OCI-LY3 (cell line): ENCODE data around the gene PLXNB3.

Experiments
- H2AFZ ChIP-seq: fragments of 200-600, 300-600 bp; shearing (Covaris generic); 2 replicates; pipeline ENCODE4 v1.6.0; 2014; ENCODE audit warnings: antibody characterized with exemption, low read depth, low read length
- H3K27ac ChIP-seq: fragments of 200-600, 300-600 bp; sonication (generic); 2 replicates; pipeline ENCODE4 v1.5.1; 2014; ENCODE audit warnings: mild to moderate bottlenecking, low read length, moderate library complexity, mixed read lengths
- H3K27me3 ChIP-seq: fragments of 200-600, 300-600 bp; sonication (generic); 2 replicates; pipeline ENCODE4 v1.6.1; 2014; ENCODE audit warnings: low read depth, low read length, mixed read lengths
- H3K36me3 ChIP-seq: fragments of 200-600, 300-600 bp; sonication (generic); replicated peaks from 2 replicates; pipeline ENCODE3; 2014; ENCODE audit warnings: low read depth, low read length, mixed read lengths
- H3K4me1 ChIP-seq: fragments of 300-600, 200-600 bp; sonication (generic); 2 replicates; pipeline ENCODE4 v1.6.1; 2014; ENCODE audit warnings: low read length, mixed read lengths
- H3K4me2 ChIP-seq: fragments of 200-600, 300-600 bp; sonication (generic); 2 replicates; pipeline ENCODE4 v1.6.1; 2014; ENCODE audit warnings: low read length, mixed read lengths
- H3K4me3 ChIP-seq: fragments of 300-600, 200-600 bp; sonication (generic); 2 replicates; pipeline ENCODE4 v1.5.1; 2014; ENCODE audit warnings: antibody characterized with exemption, mild to moderate bottlenecking, low read length, moderate library complexity
- H3K79me2 ChIP-seq: fragments of 300-600, 200-600 bp; shearing (Covaris generic); 2 replicates; pipeline ENCODE4 v1.6.1; 2014; ENCODE audit warnings: mild to moderate bottlenecking, low read length, mixed read lengths
- H3K9ac ChIP-seq: fragments of 300-600, 200-600 bp; shearing (Covaris generic); 2 replicates; pipeline ENCODE4 v1.6.0; 2014; ENCODE audit warnings: mild to moderate bottlenecking, low read length, moderate library complexity
- H3K9me3 ChIP-seq: fragments of 200-600, 300-600 bp; shearing (Covaris generic); 2 replicates; pipeline ENCODE4 v1.6.1; 2014; ENCODE audit warnings: low read length, mixed read lengths; ENCODE audit not compliant: insufficient read depth
- H4K20me1 ChIP-seq: fragments of 200-600, 300-600 bp; sonication (generic); 2 replicates; pipeline ENCODE4 v1.6.1; 2016; ENCODE audit warnings: low read length, mixed read lengths; ENCODE audit not compliant: insufficient read depth
- CTCF ChIP-seq: fragments of 200-600, 300-600 bp; sonication (generic); IDR thresholded peaks from 2 replicates; pipeline ENCODE4 v1.5.1; 2014; ENCODE audit warnings: antibody characterized with exemption, low read length, low read depth
- EZH2phosphoT487 ChIP-seq: fragments of 200-600 bp; shearing (Covaris generic); IDR thresholded peaks from 2 replicates; pipeline ENCODE4 v1.6.1; 2018; ENCODE audit warnings: antibody characterized with exemption, mixed run types, low read depth

Gene PLXNB3

DNA sequence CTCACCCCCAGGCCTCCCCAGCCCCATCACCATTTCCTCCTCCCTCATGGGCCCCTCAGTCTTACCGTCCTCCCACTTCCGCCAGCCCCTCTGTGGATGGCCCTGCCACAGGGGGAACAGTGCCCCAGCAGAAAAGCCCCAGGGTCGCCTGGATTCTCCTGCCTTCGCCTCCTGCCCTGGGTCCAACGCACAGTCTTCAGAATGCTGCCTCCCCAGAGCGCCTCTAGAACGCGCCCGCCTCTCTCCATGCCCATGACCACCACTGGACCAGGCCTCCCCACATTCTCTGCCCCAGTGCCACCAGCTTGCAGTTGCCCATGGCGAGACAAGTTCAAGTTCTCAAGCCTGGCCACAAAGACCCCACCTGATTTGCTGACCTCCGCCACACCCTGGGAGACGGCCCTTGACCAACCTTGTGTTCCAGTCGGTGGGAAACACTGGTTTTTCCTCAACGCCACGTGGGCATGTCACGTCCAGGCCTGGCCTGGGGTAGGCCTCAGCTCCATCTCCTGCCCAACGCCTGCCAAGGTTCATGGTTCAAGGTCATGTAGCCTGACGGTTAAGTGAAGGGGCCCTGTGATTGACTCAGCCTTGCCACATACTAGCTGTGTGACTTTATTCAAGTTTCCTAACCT, 634 bp upstream of the PLXNB3 start:
- Histone ChIP-seq H4K20me1 (no peaks in the 10 kb centered on the region), H3K4me2 (no peak overlapping the region), H3K9ac (no peak overlapping the region), H3K4me1 (peaks cover 13% of the 10 kb centered on the region; the same call in 1 of the 2 replicates), H3K9me3 (no peaks in the 10 kb centered on the region), H3K27me3 (no peaks in the 10 kb centered on the region), H3K36me3 (no peaks in the 10 kb centered on the region), H2AFZ (no peak overlapping the region), H3K27ac (no peak overlapping the region), H3K79me2 (no peaks in the 10 kb centered on the region), H3K4me3 (no peak overlapping the region)
- no peak for TF ChIP-seq CTCF
- TF ChIP-seq EZH2phosphoT487: no peak

DNA sequence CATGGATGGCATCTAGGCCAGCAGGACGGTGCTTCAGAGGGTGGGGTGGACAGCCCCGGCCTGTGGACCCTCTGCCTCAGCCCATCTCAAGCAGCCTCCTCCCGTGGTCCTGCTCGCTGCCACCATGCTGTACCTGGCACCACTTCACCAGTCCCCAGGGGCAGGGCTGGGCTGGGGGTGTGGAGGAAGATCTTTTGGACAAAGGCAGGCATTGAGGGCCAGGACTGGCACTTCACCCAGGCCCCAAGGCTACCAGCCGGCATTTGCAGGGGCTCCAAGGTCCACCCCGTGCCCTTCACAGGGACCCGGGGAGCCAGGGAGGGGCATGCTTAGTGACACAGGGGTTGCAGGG, 713 bp downstream of the PLXNB3 start:
- Histone ChIP-seq H3K36me3 (no peaks in the 10 kb centered on the region), H3K27ac (no peak overlapping the region), H3K4me2 (0 out of 2 replicates have a peak overlapping the region, but pooled peaks have one; percentile 77), H4K20me1 (no peaks in the 10 kb centered on the region), H3K9me3 (no peaks in the 10 kb centered on the region), H2AFZ (no peak overlapping the region), H3K9ac (no peak overlapping the region), H3K79me2 (no peaks in the 10 kb centered on the region), H3K27me3 (no peaks in the 10 kb centered on the region), H3K4me1 (peaks cover 13% of the 10 kb centered on the region; the same call in 1 of the 2 replicates), H3K4me3 (0 out of 2 replicates have a peak overlapping the region, but pooled peaks have one; percentile 70)
- no peak for TF ChIP-seq CTCF
- no peak for TF ChIP-seq EZH2phosphoT487

GRCh38 chrX:153765138-153766079, 1.4 kb downstream of the PLXNB3 start:
- H3K79me2 ChIP-seq: no peaks in the 10 kb centered on the region
- H3K9ac ChIP-seq: peak overlapping the region; percentile 30; the same call in 1 of the 2 replicates
- H3K36me3 ChIP-seq: no peaks in the 10 kb centered on the region
- H4K20me1 ChIP-seq: no peaks in the 10 kb centered on the region
- H3K27ac ChIP-seq: no peak overlapping the region
- no peaks in the 10 kb centered on the region for H3K9me3 ChIP-seq
- peaks cover 13% of the 10 kb centered on the region; the same call in 1 of the 2 replicates for H3K4me1 ChIP-seq
- H3K4me3 ChIP-seq: peak overlapping the region; percentile 46
- peak overlapping the region; percentile 56; the same call in 1 of the 2 replicates for H3K4me2 ChIP-seq
- H3K27me3 ChIP-seq: no peaks in the 10 kb centered on the region
- no peak for TF ChIP-seq CTCF
- TF ChIP-seq EZH2phosphoT487: no peak
- no peak overlapping the region for H2AFZ ChIP-seq
